K562 (cell line): ENCODE measurements around the gene SYT1. TPM values are rescaled to one million over a fixed set of nuclear protein-coding genes. Genes with fewer than 3 reads are reported as not detected.

Experiments
- ATAC-seq: fragments of 200-7000 bp; cut with Tn5 transposase; 3 replicates; pipeline ENCODE4 v1.9.1; 2020; ENCODE audit warnings: moderate library complexity
- BruUV-seq: library from RNA; stranded (reverse); fragments of 400-500 nt; replicated peaks from 2 replicates; lab custom pipeline; 2021; lab: Mats Ljungman, UMichigan
- CTCF ChIA-PET: fragments of 300-600 bp; formaldehyde crosslinking; extraction: SDS; loops from one replicate; lab custom pipeline; 2021; ENCODE audit warnings: low intra/inter-chr PET ratio; lab: Yijun Ruan, JAX
- POLR2A ChIA-PET: fragments of 300-600, 350-650 bp; sonication (Branson Sonifier 250); formaldehyde crosslinking; extraction: SDS; loops from one replicate; lab custom pipeline; 2021; ENCODE audit warnings: antibody characterized with exemption, inconsistent platforms; lab: Yijun Ruan, JAX
- DNase-seq, 4 experiments: peaks; one replicate each; pipeline versions ENCODE4 v3.0.0 to v3.0.0-alpha.2; 2011 to 2018; ENCODE audit warnings: low spot score in 3 of 4, mixed read lengths in 3 of 4; ENCODE audit errors: extremely low read depth in 1 of 4
- FAIRE-seq: peaks from 2 replicates; lab custom pipeline; 2011; peaks lifted over from hg19 to GRCh38; lab: Jason Lieb, UNC
- H2AFZ ChIP-seq: 2 replicates; pipeline ENCODE4 v1.6.0; 2011; ENCODE audit warnings: low read depth, low read length, control low read depth, inconsistent platforms
- H3K27ac ChIP-seq: fragments of 200-600 bp; 3 replicates; pipeline ENCODE4 v1.8.0; 2011; ENCODE audit warnings: low read depth, mild to moderate bottlenecking, control low read depth, inconsistent platforms, low read length, moderate library complexity, mixed read lengths; ENCODE audit errors: extremely low read depth
- H3K27me3 ChIP-seq, 2 experiments: fragments of 300-600 bp in 1 of 2; 2 replicates in 1 of 2; 3 replicates in 1 of 2; pipeline versions ENCODE4 v1.6.0 to v1.8.0; 2011; ENCODE audit warnings: inconsistent platforms in 2 of 2, low read length in 2 of 2, mild to moderate bottlenecking in 1 of 2, mixed read lengths in 1 of 2, moderate library complexity in 1 of 2; ENCODE audit not compliant: control insufficient read depth in 2 of 2, insufficient read depth in 2 of 2
- H3K36me3 ChIP-seq: fragments of 300-600 bp; 3 replicates; pipeline ENCODE4 v1.8.0; 2011; ENCODE audit warnings: mild to moderate bottlenecking, low read length, inconsistent platforms; ENCODE audit not compliant: control insufficient read depth, insufficient read depth
- H3K4me1 ChIP-seq, 2 experiments: fragments of 200-600 bp in 1 of 2; replicated peaks in 1 of 2; 2 replicates in 1 of 2; 3 replicates in 1 of 2; pipeline versions ENCODE4 v1.5.1 to v1.8.0; 2011; ENCODE audit warnings: inconsistent platforms in 2 of 2, low read length in 2 of 2, mild to moderate bottlenecking in 1 of 2, mixed read lengths in 1 of 2, moderate library complexity in 1 of 2; ENCODE audit not compliant: control insufficient read depth in 2 of 2, insufficient read depth in 2 of 2
- H3K4me2 ChIP-seq: 2 replicates; pipeline ENCODE4 v1.6.1; 2011; ENCODE audit warnings: low read length, control low read depth, inconsistent platforms, mixed read lengths; ENCODE audit not compliant: insufficient read depth
- H3K4me3 ChIP-seq: fragments of 200-600 bp; sonication (generic), shearing (Covaris generic); 2 replicates; pipeline ENCODE4 v1.5.1; 2016; ENCODE audit warnings: control low read depth, inconsistent platforms
- H3K79me2 ChIP-seq: fragments of 200-600 bp; 3 replicates; pipeline ENCODE4 v1.8.0; 2011; ENCODE audit warnings: low read length, inconsistent platforms; ENCODE audit not compliant: control insufficient read depth, insufficient read depth
- H3K9ac ChIP-seq, 2 experiments: 2 replicates each; pipeline versions ENCODE4 v1.6.0 to v1.6.1; 2011; ENCODE audit warnings: low read depth in 2 of 2, low read length in 2 of 2, control low read depth in 1 of 2, inconsistent platforms in 1 of 2, mild to moderate bottlenecking in 1 of 2, mixed read lengths in 1 of 2; ENCODE audit not compliant: insufficient read depth in 1 of 2
- H3K9me1 ChIP-seq: one replicate; pipeline ENCODE4 v1.6.0; 2011; ENCODE audit warnings: inconsistent platforms, mild to moderate bottlenecking, low read length, moderate library complexity; ENCODE audit not compliant: control insufficient read depth, insufficient read depth
- H3K9me3 ChIP-seq: replicated peaks from 2 replicates; pipeline ENCODE4 v1.5.1; 2011; ENCODE audit warnings: low read depth, low read length, inconsistent platforms; ENCODE audit not compliant: control insufficient read depth, insufficient read depth
- H4K20me1 ChIP-seq: replicated peaks from 2 replicates; pipeline ENCODE4 v1.6.1; 2011; ENCODE audit warnings: low read length, inconsistent platforms, mixed read lengths; ENCODE audit not compliant: control insufficient read depth, insufficient read depth
- ATF7 ChIP-seq: fragments of 450-650 bp; IDR thresholded peaks from 2 replicates; pipeline ENCODE4 v1.7.1; 2014; ENCODE audit warnings: mild to moderate bottlenecking, moderate library complexity
- MAFF ChIP-seq: IDR thresholded peaks from 2 replicates; pipeline ENCODE4 v1.6.1; 2012; ENCODE audit warnings: low read length, improper control_type of control experiment
- MAFG ChIP-seq: fragments of 450-650 bp; conservative IDR thresholded peaks from 2 replicates; pipeline ENCODE4 v1.6.1; 2016; ENCODE audit warnings: missing genetic modification characterization, missing compliant biosample characterization
- MITF ChIP-seq: IDR thresholded peaks from 2 replicates; pipeline ENCODE4 v1.6.1; 2014; ENCODE audit warnings: antibody characterized with exemption
- NRF1 ChIP-seq, 2 experiments: fragments of 450-650 bp; IDR thresholded peaks in 1 of 2; conservative IDR thresholded peaks in 1 of 2; 2 replicates each; pipeline ENCODE4 v1.6.1; 2014; ENCODE audit warnings: mild to moderate bottlenecking in 2 of 2
- SMAD2 ChIP-seq: fragments of 150-350 bp; IDR thresholded peaks from 2 replicates; pipeline ENCODE4 v1.6.1; 2014; ENCODE audit warnings: low read depth, mild to moderate bottlenecking, low read length
- in situ Hi-C: fragments of 300-500 bp; cut with MboI; formaldehyde crosslinking; loops from 4 replicates; pipeline ENCODE4 v1.15.0; 2018; ENCODE audit warnings: inconsistent platforms, mixed read lengths
- intact Hi-C: fragments of 100-400 bp; cut with micrococcal nuclease; formaldehyde crosslinking; loops from 2 replicates; pipeline ENCODE4 v1.14.2; 2022
- polyA plus RNA-seq, 8 experiments: library from polyadenylated mRNA; depleted of rRNA in 4 of 8; stranded (reverse) in 5 of 8; unstranded in 3 of 8; fragments of >200 nt; fragmentation: Nextera tagmentation in 2 of 8; fragmentation: Illumina TruSeq in 1 of 8; extraction: Ambion mirVana in 2 of 8; extraction: Trizol in 1 of 8; gene quantifications; 2 replicates each; pipeline versions ENCODE4 v1.2.1 to v1.2.3, GENCODE V29; 2011 to 2014; ENCODE audit warnings: inconsistent platforms in 1 of 8, missing spikeins in 1 of 8
- total RNA-seq, 7 experiments: library from RNA; depleted of rRNA in 6 of 7; stranded (reverse); fragments of >200 nt in 6 of 7; fragmentation: Illumina TruSeq in 2 of 7; extraction: Trizol in 2 of 7; gene quantifications; 2 replicates each; pipeline versions ENCODE4 v1.2.1 to v1.2.3, GENCODE V29; 2011 to 2021; ENCODE audit warnings: low replicate concordance in 1 of 7
- TF ChIP-seq, protein P1 (sequence below): fragments of 250-450 bp; sonication (Bioruptor Pico); IDR thresholded peaks from 2 replicates; pipeline ENCODE4 v1.8.0; 2021; ENCODE audit warnings: moderate library complexity, mild to moderate bottlenecking, inconsistent platforms
- TF ChIP-seq, protein P2 (sequence below): fragments of 250-450 bp; sonication (Bioruptor Pico); IDR thresholded peaks from 2 replicates; pipeline ENCODE4 v1.4.0; 2020

Gene SYT1
- total and polyA plus RNA-seq, 9 of the 15 experiments (the other 6 are each of a cell fraction or from before 2014, with no cell fraction given), result 0.03 to 0.13 (median 0.07) TPM; not detected in 4

GRCh38 chr12:79444089-79444488 lies 579.5 kb downstream of the SYT1 start:
- CTCF ChIA-PET, result no interaction called here

More at GRCh38 chr12:79444089-79444488, 579.5 kb downstream of the SYT1 start:
- Histone ChIP-seq H3K79me2 (no peaks in the 10 kb centered on the region), H3K36me3 (no peaks in the 10 kb centered on the region), H2AFZ (no peak overlapping the region), H3K9me3 (no peaks in the 10 kb centered on the region), H3K4me1 (no peaks in the 10 kb centered on the region), H3K9me1 (no peaks in the 10 kb centered on the region), H3K9ac (no peak overlapping the region), H4K20me1 (no peaks in the 10 kb centered on the region), H3K4me3 (no peak overlapping the region), H3K27me3 (no peaks in the 10 kb centered on the region), H3K27ac (no peak overlapping the region), H3K4me2 (no peak overlapping the region)
- no peak for FAIRE-seq
- TF ChIP-seq ATF7 (no peak), SMAD2 (no peak), NRF1 (conservative IDR thresholded peaks at IDR 0.05 in 1 of 2, IDR thresholded peaks at IDR 0.05 in 1 of 2) (no peak), MAFF (peak; percentile 4; the same call in 1 of the 2 replicates), MAFG (0 out of 2 replicates have a peak, but pooled peaks have one; percentile 38), MITF (no peak)
- TF ChIP-seq, protein P1, sequence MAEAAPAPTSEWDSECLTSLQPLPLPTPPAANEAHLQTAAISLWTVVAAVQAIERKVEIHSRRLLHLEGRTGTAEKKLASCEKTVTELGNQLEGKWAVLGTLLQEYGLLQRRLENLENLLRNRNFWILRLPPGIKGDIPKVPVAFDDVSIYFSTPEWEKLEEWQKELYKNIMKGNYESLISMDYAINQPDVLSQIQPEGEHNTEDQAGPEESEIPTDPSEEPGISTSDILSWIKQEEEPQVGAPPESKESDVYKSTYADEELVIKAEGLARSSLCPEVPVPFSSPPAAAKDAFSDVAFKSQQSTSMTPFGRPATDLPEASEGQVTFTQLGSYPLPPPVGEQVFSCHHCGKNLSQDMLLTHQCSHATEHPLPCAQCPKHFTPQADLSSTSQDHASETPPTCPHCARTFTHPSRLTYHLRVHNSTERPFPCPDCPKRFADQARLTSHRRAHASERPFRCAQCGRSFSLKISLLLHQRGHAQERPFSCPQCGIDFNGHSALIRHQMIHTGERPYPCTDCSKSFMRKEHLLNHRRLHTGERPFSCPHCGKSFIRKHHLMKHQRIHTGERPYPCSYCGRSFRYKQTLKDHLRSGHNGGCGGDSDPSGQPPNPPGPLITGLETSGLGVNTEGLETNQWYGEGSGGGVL, result no peak
- TF ChIP-seq, protein P2, sequence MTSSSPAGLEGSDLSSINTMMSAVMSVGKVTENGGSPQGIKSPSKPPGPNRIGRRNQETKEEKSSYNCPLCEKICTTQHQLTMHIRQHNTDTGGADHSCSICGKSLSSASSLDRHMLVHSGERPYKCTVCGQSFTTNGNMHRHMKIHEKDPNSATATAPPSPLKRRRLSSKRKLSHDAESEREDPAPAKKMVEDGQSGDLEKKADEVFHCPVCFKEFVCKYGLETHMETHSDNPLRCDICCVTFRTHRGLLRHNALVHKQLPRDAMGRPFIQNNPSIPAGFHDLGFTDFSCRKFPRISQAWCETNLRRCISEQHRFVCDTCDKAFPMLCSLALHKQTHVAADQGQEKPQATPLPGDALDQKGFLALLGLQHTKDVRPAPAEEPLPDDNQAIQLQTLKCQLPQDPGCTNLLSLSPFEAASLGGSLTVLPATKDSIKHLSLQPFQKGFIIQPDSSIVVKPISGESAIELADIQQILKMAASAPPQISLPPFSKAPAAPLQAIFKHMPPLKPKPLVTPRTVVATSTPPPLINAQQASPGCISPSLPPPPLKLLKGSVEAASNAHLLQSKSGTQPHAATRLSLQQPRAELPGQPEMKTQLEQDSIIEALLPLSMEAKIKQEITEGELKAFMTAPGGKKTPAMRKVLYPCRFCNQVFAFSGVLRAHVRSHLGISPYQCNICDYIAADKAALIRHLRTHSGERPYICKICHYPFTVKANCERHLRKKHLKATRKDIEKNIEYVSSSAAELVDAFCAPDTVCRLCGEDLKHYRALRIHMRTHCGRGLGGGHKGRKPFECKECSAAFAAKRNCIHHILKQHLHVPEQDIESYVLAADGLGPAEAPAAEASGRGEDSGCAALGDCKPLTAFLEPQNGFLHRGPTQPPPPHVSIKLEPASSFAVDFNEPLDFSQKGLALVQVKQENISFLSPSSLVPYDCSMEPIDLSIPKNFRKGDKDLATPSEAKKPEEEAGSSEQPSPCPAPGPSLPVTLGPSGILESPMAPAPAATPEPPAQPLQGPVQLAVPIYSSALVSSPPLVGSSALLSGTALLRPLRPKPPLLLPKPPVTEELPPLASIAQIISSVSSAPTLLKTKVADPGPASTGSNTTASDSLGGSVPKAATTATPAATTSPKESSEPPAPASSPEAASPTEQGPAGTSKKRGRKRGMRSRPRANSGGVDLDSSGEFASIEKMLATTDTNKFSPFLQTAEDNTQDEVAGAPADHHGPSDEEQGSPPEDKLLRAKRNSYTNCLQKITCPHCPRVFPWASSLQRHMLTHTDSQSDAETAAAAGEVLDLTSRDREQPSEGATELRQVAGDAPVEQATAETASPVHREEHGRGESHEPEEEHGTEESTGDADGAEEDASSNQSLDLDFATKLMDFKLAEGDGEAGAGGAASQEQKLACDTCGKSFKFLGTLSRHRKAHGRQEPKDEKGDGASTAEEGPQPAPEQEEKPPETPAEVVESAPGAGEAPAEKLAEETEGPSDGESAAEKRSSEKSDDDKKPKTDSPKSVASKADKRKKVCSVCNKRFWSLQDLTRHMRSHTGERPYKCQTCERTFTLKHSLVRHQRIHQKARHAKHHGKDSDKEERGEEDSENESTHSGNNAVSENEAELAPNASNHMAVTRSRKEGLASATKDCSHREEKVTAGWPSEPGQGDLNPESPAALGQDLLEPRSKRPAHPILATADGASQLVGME, result no peak
- no peak for ATAC-seq
- in situ Hi-C loops, result no loop called here
- BruUV-seq, result no TSS peak
- intact Hi-C loops, result no loop called here
- POLR2A ChIA-PET, result no interaction called here
- DNase-seq, result no peak
